Measurements from ENCODE around the gene RBM47.

Gene RBM47

DNA sequence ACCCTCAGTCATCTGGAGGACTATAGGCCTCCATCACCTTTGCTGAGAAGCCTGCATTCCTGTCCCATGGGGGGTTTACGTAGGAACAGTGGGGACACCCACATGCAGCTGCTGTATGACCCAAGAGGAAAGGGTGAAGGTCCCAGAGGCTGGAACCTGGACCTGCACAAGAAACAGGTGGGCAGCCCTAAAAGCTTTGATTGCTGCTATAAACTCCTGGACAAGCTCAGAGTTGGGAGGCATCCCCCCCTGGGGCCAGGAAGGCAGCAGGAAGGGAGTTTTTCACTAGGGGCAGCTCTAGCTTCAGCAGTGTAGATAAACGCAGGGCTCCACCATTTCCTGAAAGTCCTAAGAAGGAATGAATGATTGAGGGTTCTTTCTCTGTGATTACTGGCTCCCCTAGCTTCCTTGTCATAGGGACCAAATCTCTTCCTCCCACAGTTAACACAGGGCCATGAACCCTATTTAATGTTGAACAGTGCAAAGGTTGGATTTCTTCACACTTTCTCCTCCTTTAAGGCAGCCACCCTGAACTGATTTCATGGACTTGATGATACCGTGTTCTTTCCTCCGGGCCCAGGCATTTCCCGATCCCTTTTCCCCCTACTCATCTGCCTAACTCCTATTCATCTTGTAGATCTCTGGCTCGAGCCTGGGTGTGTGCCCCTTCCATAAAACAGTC is 210.3 kb downstream of the RBM47 start (continued):
- TF ChIP-seq YY1 (tag by site-specific recombination; IDR thresholded peaks at IDR 0.05) (no peak), ZNF16 (tag by site-specific recombination; IDR thresholded peaks at IDR 0.05; ENCODE audit: low read depth) (no peak), ZBTB48 (tag by site-specific recombination; IDR thresholded peaks at IDR 0.05) (no peak), ZFHX2 (tag by site-specific recombination; conservative IDR thresholded peaks at IDR 0.05) (no peak), ZFP37 (tag by site-specific recombination; IDR thresholded peaks at IDR 0.05) (no peak), ZEB2 (tag by site-specific recombination; IDR thresholded peaks at IDR 0.05) (no peak)
- TF ChIP-seq, protein P1, sequence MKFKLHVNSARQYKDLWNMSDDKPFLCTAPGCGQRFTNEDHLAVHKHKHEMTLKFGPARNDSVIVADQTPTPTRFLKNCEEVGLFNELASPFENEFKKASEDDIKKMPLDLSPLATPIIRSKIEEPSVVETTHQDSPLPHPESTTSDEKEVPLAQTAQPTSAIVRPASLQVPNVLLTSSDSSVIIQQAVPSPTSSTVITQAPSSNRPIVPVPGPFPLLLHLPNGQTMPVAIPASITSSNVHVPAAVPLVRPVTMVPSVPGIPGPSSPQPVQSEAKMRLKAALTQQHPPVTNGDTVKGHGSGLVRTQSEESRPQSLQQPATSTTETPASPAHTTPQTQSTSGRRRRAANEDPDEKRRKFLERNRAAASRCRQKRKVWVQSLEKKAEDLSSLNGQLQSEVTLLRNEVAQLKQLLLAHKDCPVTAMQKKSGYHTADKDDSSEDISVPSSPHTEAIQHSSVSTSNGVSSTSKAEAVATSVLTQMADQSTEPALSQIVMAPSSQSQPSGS (tag by site-specific recombination; IDR thresholded peaks at IDR 0.05; ENCODE audit: low read depth) = no peak
- TF ChIP-seq, protein P2, sequence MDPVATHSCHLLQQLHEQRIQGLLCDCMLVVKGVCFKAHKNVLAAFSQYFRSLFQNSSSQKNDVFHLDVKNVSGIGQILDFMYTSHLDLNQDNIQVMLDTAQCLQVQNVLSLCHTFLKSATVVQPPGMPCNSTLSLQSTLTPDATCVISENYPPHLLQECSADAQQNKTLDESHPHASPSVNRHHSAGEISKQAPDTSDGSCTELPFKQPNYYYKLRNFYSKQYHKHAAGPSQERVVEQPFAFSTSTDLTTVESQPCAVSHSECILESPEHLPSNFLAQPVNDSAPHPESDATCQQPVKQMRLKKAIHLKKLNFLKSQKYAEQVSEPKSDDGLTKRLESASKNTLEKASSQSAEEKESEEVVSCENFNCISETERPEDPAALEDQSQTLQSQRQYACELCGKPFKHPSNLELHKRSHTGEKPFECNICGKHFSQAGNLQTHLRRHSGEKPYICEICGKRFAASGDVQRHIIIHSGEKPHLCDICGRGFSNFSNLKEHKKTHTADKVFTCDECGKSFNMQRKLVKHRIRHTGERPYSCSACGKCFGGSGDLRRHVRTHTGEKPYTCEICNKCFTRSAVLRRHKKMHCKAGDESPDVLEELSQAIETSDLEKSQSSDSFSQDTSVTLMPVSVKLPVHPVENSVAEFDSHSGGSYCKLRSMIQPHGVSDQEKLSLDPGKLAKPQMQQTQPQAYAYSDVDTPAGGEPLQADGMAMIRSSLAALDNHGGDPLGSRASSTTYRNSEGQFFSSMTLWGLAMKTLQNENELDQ (tag by site-specific recombination; IDR thresholded peaks at IDR 0.05; ENCODE audit: low read depth) = no peak

DNA sequence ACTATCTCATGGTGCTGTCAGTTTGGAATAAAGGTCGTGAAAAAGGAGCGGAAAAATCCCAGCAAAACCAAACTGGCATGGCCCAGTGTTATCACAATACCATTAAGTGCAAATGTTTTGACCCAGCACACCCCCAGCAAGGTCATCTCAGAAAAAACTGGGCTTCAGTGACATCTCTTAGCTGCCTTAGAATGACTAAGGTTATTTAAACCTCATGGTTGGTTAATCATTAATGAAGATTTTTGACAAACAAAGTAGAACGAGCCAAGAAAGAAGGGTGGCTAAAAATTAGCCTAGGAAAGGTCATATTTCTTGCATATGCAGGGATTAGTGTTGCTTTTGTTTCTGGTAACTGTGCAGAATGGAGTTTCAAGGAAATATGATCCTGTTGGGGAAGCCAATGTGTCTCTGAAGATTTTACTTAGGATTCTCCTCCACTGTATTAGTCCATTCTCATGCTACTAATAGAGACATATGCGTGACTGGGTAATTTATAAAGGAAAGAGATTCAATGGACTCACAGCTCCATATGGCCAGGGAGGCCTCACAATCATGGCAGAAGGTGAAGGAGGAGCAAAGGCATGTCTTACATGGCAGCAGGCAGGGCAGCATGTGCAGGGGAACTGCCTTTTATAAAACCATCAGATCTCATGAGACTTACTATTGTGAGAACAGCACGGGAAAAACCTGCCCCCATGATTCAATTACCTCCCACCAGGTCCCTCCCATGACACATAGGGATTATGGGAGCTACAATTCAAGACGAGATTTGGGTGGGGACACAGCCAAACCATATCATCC is 211.0 kb downstream of the RBM47 start:
- Histone ChIP-seq H3K4me3 (ENCODE audit: low read depth, low read length) (no peak overlapping the region), H3K4me1 (ENCODE audit: control insufficient read depth, insufficient read depth, low read length) (no peaks in the 10 kb centered on the region), H3K9me3 (ENCODE audit: control insufficient read depth, insufficient read depth, low read depth, low read length) (no peaks in the 10 kb centered on the region), H3K27ac (ENCODE audit: extremely low read depth, low read depth, low read length) (no peak overlapping the region), H3K36me3 (ENCODE audit: control insufficient read depth in 2 of 2, insufficient read depth in 1 of 2, low read length in 2 of 2) (no peaks in the 10 kb centered on the region)
- TF ChIP-seq ZBTB48 (tag by site-specific recombination; IDR thresholded peaks at IDR 0.05) = no peak
- TF ChIP-seq SCRT1 (tag by site-specific recombination; IDR thresholded peaks at IDR 0.05; ENCODE audit: borderline replicate concordance) = no peak
- TF ChIP-seq, protein P3, sequence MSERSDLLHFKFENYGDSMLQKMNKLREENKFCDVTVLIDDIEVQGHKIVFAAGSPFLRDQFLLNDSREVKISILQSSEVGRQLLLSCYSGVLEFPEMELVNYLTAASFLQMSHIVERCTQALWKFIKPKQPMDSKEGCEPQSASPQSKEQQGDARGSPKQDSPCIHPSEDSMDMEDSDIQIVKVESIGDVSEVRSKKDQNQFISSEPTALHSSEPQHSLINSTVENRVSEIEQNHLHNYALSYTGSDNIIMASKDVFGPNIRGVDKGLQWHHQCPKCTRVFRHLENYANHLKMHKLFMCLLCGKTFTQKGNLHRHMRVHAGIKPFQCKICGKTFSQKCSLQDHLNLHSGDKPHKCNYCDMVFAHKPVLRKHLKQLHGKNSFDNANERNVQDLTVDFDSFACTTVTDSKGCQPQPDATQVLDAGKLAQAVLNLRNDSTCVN (tag by site-specific recombination; optimal IDR thresholded peaks at IDR 0.05) = no peak
- TF ChIP-seq, protein P4, sequence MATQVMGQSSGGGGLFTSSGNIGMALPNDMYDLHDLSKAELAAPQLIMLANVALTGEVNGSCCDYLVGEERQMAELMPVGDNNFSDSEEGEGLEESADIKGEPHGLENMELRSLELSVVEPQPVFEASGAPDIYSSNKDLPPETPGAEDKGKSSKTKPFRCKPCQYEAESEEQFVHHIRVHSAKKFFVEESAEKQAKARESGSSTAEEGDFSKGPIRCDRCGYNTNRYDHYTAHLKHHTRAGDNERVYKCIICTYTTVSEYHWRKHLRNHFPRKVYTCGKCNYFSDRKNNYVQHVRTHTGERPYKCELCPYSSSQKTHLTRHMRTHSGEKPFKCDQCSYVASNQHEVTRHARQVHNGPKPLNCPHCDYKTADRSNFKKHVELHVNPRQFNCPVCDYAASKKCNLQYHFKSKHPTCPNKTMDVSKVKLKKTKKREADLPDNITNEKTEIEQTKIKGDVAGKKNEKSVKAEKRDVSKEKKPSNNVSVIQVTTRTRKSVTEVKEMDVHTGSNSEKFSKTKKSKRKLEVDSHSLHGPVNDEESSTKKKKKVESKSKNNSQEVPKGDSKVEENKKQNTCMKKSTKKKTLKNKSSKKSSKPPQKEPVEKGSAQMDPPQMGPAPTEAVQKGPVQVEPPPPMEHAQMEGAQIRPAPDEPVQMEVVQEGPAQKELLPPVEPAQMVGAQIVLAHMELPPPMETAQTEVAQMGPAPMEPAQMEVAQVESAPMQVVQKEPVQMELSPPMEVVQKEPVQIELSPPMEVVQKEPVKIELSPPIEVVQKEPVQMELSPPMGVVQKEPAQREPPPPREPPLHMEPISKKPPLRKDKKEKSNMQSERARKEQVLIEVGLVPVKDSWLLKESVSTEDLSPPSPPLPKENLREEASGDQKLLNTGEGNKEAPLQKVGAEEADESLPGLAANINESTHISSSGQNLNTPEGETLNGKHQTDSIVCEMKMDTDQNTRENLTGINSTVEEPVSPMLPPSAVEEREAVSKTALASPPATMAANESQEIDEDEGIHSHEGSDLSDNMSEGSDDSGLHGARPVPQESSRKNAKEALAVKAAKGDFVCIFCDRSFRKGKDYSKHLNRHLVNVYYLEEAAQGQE (tag by site-specific recombination; IDR thresholded peaks at IDR 0.05) = no peak
- TF ChIP-seq, protein P5, sequence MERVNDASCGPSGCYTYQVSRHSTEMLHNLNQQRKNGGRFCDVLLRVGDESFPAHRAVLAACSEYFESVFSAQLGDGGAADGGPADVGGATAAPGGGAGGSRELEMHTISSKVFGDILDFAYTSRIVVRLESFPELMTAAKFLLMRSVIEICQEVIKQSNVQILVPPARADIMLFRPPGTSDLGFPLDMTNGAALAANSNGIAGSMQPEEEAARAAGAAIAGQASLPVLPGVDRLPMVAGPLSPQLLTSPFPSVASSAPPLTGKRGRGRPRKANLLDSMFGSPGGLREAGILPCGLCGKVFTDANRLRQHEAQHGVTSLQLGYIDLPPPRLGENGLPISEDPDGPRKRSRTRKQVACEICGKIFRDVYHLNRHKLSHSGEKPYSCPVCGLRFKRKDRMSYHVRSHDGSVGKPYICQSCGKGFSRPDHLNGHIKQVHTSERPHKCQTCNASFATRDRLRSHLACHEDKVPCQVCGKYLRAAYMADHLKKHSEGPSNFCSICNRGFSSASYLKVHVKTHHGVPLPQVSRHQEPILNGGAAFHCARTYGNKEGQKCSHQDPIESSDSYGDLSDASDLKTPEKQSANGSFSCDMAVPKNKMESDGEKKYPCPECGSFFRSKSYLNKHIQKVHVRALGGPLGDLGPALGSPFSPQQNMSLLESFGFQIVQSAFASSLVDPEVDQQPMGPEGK (tag by site-specific recombination; IDR thresholded peaks at IDR 0.05) = no peak
- no peak for TF ChIP-seq ZNF391 (tag by site-specific recombination; IDR thresholded peaks at IDR 0.05; ENCODE audit: borderline replicate concordance, low read depth)
- no peak for TF ChIP-seq OSR2 (tag by site-specific recombination; IDR thresholded peaks at IDR 0.05)
- CTCF ChIA-PET = no interaction called here
- POLR2A ChIA-PET = no interaction called here
